ENCODE results near the gene HMGB4.

The HMGB4 gene

DNA sequence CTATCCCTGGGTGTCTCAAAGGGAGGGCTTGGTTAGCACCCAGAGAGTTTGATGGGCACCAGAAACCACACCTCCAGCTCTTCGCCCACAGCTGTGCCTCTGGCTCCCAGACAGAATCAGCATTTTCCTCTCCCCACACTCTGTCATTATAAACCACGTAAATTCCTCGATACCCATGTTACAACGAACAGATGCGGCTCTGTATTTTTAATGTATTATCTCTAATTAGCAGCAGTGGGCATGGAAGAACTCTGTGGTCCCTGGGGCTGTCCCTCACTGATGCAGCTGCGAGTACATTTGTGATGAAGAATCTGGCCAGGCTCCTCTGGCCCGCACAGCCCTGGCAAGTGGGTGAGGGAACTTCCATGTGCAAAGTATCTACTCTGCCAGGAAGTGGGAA, 10.8 kb downstream of the HMGB4 start:
- H3K4me2 ChIP-seq = no peak overlapping the region
- H4K20me1 ChIP-seq (ENCODE audit: insufficient read depth) = no peaks in the 10 kb centered on the region
- TF ChIP-seq, protein P1, sequence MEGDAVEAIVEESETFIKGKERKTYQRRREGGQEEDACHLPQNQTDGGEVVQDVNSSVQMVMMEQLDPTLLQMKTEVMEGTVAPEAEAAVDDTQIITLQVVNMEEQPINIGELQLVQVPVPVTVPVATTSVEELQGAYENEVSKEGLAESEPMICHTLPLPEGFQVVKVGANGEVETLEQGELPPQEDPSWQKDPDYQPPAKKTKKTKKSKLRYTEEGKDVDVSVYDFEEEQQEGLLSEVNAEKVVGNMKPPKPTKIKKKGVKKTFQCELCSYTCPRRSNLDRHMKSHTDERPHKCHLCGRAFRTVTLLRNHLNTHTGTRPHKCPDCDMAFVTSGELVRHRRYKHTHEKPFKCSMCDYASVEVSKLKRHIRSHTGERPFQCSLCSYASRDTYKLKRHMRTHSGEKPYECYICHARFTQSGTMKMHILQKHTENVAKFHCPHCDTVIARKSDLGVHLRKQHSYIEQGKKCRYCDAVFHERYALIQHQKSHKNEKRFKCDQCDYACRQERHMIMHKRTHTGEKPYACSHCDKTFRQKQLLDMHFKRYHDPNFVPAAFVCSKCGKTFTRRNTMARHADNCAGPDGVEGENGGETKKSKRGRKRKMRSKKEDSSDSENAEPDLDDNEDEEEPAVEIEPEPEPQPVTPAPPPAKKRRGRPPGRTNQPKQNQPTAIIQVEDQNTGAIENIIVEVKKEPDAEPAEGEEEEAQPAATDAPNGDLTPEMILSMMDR (conservative IDR thresholded peaks at IDR 0.05; ENCODE audit: low read depth, low read length) = no peak
- no peak overlapping the region for H3K4me3 ChIP-seq (IDR thresholded peaks at IDR 0.05; ENCODE audit: insufficient read depth, low read depth, low read length)
- H3K36me3 ChIP-seq (ENCODE audit: insufficient read depth) = no peaks in the 10 kb centered on the region
- no peaks in the 10 kb centered on the region for H3K79me2 ChIP-seq (ENCODE audit: insufficient read depth, low read depth)
- no peak overlapping the region for H3K9ac ChIP-seq
- no peak overlapping the region for H2AFZ ChIP-seq (ENCODE audit: low read depth)
- H3K4me1 ChIP-seq (ENCODE audit: low read depth, poor library complexity, severe bottlenecking) = no peaks in the 10 kb centered on the region
- no peak overlapping the region for H3K27ac ChIP-seq
- H3K27me3 ChIP-seq (ENCODE audit: insufficient read depth, low read depth) = no peaks in the 10 kb centered on the region

DNA sequence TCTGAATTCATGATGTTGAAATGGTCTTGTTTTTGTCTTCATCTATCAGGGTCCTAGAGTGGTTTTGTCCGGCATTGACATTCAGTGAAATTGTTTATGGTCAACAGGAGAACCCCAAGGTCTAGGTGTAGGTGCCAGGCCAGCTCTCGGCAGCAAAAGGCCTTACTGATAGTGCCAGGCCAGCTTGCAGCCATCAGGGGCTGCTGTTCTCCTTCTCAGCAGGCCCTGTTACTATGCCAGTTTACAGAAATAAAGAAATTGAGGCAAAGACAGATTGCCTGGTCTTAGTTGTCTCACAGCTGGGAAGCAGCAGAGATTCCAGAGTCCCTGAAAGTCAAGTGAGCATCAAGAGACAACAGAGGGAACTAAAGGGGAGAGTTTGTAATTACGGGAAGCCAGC, 12.0 kb downstream of the HMGB4 start:
- H3K36me3 ChIP-seq (ENCODE audit: insufficient read depth) = no peaks in the 10 kb centered on the region
- TF ChIP-seq, protein P1 (conservative IDR thresholded peaks at IDR 0.05; ENCODE audit: low read depth, low read length) = no peak
- no peak overlapping the region for H3K4me2 ChIP-seq
- no peaks in the 10 kb centered on the region for H3K27me3 ChIP-seq (ENCODE audit: insufficient read depth, low read depth)
- H3K4me3 ChIP-seq (IDR thresholded peaks at IDR 0.05; ENCODE audit: insufficient read depth, low read depth, low read length) = no peak overlapping the region
- H2AFZ ChIP-seq (ENCODE audit: low read depth) = no peak overlapping the region
- no peaks in the 10 kb centered on the region for H3K4me1 ChIP-seq (ENCODE audit: low read depth, poor library complexity, severe bottlenecking)
- H3K9ac ChIP-seq = no peak overlapping the region
- H3K79me2 ChIP-seq (ENCODE audit: insufficient read depth, low read depth) = no peaks in the 10 kb centered on the region
- H3K27ac ChIP-seq = no peak overlapping the region
- H4K20me1 ChIP-seq (ENCODE audit: insufficient read depth) = no peaks in the 10 kb centered on the region

DNA sequence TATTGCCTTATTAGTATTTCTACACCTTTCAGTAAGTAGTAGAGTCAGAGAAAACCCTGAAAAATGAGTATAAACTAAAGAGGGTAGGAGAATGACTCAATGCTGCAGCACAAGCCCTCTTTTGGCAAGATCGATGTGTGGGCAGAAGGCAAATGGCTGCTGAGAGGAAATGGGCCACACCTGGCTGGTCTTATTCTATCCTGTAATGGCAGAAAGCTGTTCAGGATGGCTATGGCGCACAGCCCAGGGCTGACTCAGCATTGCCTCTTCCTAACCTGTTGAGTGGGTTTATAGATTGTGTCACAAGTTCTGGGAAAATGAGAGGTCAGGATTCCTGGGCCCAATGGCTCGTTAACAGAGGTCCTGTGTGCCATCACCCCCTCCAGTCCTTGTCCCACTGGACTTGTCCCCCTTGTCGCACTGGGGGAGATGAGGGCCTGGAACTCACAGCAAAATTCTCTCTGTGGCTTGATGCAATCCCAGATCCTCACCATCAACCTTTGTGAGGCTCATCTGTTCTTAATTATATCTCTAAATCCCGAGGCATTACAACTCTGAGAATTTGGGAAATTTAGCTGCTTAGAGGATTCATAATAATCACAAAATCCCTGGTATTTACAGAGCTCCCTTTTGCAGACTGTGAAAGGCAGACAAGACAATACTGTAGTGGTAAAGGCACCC, 13.2 kb downstream of the HMGB4 start:
- TF ChIP-seq, protein P1 (conservative IDR thresholded peaks at IDR 0.05; ENCODE audit: low read depth, low read length) = no peak
- Histone ChIP-seq H3K4me3 (IDR thresholded peaks at IDR 0.05; ENCODE audit: insufficient read depth, low read depth, low read length) (no peak overlapping the region), H3K9ac (no peak overlapping the region), H4K20me1 (ENCODE audit: insufficient read depth) (no peaks in the 10 kb centered on the region), H3K27ac (no peak overlapping the region), H3K4me1 (ENCODE audit: low read depth, poor library complexity, severe bottlenecking) (no peaks in the 10 kb centered on the region), H3K27me3 (ENCODE audit: insufficient read depth, low read depth) (no peaks in the 10 kb centered on the region), H2AFZ (ENCODE audit: low read depth) (no peak overlapping the region), H3K36me3 (ENCODE audit: insufficient read depth) (no peaks in the 10 kb centered on the region), H3K4me2 (no peak overlapping the region), H3K79me2 (ENCODE audit: insufficient read depth, low read depth) (no peaks in the 10 kb centered on the region)

DNA sequence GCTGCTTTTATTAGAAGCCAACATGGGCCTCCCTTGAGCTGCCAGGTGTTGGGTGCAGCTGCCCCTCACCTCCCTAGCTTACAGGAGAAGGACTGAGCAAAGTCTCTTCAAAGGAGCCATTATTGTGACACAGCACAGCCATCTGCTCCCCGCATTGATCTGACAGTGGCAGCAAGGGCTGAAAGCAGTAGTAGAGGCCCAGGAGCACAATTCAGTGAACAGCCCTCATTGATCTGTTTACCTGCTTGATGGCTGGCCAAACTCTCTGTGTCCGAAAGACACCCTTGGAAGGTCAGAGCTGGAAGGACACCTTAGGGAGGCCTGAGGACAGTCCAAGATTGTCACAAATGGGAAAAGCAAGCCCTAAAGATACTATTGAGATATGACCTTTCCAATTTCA, 14.5 kb downstream of the HMGB4 start:
- Histone ChIP-seq H3K4me2 (no peak overlapping the region), H4K20me1 (ENCODE audit: insufficient read depth) (no peaks in the 10 kb centered on the region), H3K27me3 (ENCODE audit: insufficient read depth, low read depth) (no peaks in the 10 kb centered on the region), H2AFZ (ENCODE audit: low read depth) (no peak overlapping the region), H3K4me3 (IDR thresholded peaks at IDR 0.05; ENCODE audit: insufficient read depth, low read depth, low read length) (no peak overlapping the region), H3K27ac (no peak overlapping the region), H3K4me1 (ENCODE audit: low read depth, poor library complexity, severe bottlenecking) (no peaks in the 10 kb centered on the region), H3K79me2 (ENCODE audit: insufficient read depth, low read depth) (no peaks in the 10 kb centered on the region), H3K9ac (no peak overlapping the region), H3K36me3 (ENCODE audit: insufficient read depth) (no peaks in the 10 kb centered on the region)
- TF ChIP-seq, protein P1 (conservative IDR thresholded peaks at IDR 0.05; ENCODE audit: low read depth, low read length) = no peak
